Activated CD4-positive, alpha-beta T cell treated with anti-CD3 and anti-CD28 coated beads, Interleukin-10, Interleukin-2, amounts not matched to agents 100 ng/mL and 50 ng/mL, durations not matched to agents 16 hours and 8 hours (primary cell): Measurements from ENCODE around the gene CYP24A1.

Experiments
- DNase-seq: peaks from one replicate; pipeline ENCODE4 v3.0.0-alpha.2; 2020

Gene CYP24A1

DNA sequence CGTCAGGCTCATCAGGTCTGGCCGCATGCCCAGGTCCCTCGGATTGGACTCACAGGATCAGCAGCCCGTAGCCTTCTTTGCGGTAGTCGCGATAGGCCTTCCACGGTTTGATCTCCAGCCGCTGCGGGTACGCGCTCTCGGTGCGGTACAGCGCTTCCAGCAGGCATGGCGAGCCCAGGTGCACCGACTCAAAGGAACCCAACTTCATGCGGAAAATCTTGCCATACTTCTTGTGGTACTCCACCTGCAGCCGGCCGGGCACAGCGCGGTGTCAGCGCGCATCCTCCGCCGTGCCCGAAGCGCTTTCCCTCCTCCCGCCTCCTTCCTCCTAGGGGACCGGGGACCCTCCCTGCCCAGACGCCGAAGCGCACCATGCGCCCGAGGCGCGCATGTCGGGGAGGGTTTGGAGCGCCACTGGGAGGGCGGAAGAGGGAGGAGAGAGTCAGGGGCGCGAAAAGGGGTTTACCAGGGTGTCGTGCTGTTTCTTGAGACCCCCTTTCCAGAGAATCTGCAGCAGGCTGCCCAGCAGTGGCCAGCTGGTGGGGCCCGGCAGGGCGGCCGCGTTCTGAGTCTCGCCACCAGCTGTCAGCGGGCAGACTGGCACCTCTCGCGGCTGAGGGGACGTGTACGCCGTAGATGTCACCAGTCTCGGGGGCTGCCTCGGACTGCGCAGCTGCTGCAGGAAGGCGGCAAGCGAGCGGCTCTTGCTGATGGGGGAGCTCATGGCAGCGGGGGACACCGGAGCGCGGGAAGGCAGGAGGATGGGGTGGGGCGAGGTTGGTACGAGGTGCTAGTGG lies 732 bp downstream of the CYP24A1 start:
- no peak for DNase-seq

DNA sequence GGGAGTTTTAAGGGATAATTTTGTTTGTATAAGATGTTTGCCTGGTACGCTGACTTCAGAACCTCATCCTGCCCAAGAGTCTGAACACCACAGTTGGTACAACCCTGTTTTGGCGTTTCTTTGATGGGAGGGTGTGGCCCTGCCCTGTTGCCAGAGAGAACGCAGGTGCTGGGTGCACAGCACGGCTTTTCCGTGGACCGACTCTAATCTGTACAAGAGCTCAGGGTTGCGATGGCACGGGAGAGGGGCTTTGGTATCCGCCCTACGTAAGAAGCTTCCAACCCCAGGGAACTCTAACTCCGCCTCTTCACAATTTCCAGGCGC lies 1.3 kb downstream of the CYP24A1 start:
- DNase-seq: no peak

DNA sequence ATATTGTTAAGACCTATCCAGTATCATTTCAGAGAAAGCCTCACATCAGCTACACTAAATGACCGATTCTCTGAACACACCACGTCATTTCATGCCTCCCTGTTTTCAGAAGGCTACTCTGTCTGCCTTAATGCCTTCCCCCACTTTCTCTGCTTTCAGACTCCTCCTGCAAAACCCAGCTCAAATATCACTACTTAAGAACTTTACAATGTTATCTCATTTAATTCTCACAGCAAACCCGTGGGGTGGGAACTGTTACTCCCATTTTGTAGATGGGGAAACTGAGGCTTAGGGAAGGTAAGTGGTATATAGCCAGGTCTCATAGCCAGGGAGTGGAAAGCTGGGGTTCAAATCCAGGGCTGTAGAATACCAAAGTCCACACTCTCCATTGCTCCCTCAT lies 2.8 kb downstream of the CYP24A1 start:
- no peak for DNase-seq

DNA sequence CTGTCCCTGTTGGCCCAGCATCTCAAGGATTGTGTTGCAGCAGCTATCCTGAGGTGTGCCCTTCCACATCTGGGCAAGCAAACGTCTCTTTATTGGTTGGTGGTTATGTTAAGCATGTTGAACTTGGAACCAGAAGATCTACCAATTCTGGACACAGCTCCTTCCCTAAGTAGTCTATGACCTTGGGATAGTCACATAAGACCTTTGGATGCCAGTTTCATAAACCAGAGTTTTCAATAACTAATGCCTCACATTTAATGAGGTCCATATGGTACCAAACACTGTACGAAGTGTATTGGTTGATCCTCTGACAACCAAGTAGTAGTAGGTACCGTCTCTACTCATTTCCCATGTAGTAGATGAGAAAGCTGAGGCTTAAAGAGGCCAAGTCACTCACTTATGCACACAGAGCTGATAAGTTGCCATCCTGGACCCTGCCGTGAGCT lies 3.7 kb downstream of the CYP24A1 start:
- DNase-seq: no peak

GRCh38 chr20:54168961-54169862 lies 4.6 kb downstream of the CYP24A1 start:
- DNase-seq: no peak

DNA sequence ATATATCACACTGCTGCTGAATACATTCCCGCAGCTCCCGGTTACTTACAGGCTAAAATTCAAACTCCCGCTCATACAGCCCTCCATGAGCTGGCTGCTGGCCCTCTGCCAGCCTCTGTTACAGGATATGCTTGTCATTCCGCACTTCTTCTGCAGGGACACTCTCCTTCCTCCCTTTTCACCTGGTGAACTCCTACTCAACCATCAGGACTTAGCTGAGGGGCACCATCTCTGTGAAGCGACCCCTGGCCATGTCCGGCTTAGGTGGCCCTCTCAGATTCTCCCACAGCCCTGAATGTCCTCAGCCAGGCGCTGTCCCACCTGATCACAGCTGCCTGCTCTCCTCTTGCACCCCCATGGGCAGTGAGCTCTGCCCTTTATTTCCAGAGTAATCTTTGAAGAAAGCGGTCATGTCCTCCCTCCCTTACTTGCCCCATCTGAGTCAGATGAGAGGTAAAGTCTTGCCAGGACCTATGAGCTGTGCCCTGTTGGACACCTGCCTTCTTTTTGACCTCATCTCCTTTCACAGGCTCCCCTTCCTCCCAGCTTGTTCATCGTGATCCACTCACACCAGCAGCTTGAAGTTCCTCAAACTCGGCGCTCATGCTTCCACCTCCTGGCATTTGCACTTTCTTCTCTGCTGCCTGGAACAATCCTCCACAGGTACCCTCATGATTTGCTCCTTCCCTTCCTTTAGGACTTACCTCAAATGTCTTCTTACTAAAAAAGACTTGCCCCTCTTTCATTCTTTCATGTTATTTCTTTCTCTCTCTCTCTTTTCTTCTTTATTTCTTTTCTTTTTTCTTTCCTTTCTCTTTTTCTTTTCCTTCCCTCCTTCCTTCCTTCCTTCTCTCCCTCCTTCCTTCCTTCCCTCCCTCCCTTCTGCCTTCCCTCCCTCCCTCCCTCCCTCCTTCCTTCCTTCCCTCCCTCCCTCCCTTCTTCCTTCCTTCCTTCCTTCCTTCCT lies 5.6 kb downstream of the CYP24A1 start:
- DNase-seq: no peak

GRCh38 chr20:54166987-54167662 lies 6.7 kb downstream of the CYP24A1 start:
- DNase-seq: no peak

DNA sequence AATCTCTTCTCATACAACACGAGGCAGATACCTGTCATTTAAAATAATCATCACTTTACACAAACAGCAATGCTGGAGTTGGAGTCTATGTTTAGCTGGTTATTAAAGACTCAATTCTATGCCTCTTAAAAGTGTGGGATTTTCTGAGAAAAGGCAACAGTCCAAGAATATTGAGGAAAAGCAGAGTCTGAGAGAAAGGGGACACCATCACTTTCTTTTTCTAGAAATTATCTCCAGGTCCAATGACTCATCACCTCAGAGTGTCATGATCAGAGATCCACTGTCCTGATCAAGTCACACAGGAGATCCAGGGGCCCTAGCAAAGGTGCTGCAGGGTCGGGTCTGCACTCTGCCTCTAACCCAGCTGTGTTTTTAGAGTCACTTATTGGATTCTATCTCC lies 8.0 kb downstream of the CYP24A1 start:
- no peak for DNase-seq

DNA sequence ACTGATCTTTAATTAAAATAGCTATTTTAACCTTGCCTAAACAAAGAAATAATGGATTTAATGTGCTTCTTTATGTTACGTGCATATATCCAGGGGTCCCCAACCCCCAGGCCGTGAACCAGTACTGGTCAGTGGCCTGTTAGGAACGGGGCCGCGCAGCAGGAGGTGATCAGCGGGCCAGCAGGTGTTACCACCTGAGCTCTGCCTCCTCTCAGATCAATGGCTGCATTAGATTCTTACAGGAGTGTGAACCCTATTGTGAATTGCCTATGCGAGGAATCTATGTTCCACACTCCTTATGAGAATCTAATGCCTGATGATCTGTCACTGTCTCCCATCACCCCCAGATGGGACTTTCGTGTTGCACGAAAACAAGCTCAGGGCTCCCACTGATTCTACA lies 8.8 kb downstream of the CYP24A1 start:
- no peak for DNase-seq

DNA sequence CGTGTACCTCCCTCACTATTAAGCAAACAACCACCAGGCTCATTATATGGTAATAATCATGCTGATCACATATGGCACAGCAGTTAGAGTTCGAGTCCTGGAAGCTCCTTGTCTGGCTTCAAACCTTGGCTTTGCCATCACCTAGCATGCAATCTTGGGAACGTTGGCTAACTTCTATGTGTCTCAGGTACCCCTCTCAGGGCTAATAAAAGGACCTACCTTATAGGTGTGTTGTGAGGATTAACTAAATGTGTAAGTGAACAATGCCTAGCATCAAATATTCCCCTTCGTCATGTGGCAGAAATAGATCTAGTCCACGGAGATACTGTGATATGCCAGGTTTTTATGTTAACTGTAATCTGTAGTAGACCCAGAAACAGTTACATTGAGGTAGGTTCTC lies 10.4 kb downstream of the CYP24A1 start:
- no peak for DNase-seq

- no peak for DNase-seq
These were observed 11.3 kb downstream of the CYP24A1 start for GRCh38 chr20:54162378-54163009.

DNA sequence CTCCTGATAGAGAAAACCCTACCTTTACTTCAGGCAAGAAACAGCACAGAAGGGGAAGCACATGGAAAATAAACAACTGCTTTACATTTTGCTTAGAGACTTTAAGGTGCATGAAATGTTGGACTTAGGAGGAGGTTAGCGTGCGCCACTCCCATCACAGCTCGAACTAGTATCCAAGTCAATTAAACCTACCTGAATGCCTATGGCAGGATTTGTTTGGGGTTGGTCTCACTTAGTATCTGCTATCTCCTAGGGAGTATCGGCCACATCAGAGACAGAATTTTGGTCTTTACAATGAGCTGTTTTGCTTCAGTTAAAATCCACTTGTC lies 12.0 kb downstream of the CYP24A1 start:
- DNase-seq: no peak

DNA sequence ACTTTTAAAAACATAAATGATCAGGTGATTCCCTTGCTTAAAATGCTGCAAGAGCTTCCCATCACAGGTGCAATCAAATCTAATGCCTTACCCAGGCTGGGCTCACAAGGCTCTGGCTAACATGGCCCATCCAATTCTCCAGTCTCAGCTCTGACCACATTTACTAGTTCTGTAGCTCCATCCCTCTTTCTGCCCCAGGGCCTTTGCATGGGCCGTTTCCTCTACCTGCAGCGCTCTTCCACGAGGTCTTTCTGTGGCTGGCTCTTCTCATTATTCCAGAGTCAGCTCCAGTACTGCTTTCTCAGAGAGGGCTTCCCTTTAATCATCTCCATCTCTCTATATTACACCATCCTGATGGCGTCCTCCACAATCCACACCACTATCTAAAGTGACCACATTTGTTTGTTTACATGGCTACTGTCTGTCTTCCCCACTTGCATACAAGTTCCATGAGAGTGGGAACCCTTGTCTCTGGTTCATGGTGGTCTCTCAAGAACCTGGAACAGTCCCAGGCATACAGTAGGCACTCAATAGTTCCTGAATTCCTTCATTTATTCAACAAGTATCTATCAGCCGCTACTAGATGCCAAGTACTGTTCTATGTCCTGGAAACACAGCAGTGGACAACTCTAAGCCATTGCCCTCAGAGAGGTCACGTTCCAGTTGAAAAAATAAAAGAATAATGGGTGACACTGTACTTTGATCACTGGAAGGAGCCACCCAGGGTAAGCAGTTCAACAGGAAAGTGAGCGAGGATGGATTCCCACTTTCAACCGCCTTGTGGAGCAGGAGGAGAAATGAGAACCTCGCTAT lies 12.6 kb downstream of the CYP24A1 start:
- DNase-seq: no peak

DNA sequence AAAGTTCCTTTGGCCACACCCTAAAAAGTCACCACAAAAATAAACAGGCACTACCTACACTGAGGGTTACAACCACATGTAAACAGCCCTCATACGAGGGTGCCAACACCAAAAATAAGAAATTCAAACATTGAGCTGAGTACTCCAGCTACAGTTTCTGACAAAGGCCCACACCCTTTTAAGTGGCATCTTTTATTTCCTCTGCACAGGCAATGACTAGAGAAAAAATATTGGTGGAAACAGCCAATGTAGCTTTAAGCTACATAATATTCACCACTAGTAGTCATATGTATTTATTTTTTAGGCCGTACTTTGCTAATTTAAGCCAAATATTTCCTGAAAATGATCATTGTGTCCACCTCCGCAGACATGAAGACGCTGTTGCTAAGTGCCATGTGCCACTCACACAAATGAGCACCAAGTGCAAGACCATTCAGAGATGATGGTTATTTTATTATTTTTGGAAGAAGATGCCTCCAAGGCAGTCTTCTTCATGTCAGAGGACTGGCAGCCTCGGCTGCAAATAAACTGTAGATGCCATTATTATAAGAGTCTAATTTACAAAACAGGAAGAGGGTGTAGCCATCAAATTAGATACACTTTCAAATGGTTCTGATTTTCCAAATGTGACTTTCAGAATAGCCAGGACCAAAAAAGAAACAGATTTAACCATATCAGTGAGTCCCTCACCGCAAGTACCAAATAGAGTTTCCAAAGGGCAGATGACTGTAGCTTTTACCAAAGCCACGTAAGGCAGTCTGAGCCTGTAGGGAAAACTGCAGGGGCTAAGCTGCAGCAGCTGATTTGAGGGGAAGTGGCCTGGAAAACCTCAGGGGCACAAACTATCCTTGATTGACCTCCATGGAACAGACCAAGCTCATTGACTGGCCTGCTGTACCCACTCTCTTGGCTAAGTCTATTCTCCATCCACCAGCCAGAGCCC lies 13.4 kb downstream of the CYP24A1 start:
- DNase-seq: no peak

GRCh38 chr20:54158856-54159418 lies 14.8 kb downstream of the CYP24A1 start:
- no peak for DNase-seq

DNA sequence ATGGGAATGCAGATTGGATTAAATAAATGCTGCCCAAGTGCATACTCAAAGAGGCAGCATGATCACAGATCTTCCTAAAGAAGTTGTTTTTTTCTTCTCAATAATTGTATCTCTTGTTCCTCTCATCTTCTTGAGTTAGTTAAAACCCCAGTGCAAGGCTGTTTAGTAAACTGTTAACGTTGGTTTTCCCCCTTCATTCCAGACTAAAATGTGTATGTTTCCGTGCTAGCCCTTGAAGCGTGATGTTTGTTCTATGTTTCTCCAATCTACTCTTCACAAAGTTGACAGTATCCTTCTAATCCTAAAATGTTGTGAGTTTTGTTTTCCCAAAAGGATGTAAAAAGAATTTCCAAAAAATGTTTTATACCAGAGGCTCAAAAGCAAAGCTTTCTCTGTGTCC lies 15.6 kb downstream of the CYP24A1 start:
- DNase-seq: no peak

DNA sequence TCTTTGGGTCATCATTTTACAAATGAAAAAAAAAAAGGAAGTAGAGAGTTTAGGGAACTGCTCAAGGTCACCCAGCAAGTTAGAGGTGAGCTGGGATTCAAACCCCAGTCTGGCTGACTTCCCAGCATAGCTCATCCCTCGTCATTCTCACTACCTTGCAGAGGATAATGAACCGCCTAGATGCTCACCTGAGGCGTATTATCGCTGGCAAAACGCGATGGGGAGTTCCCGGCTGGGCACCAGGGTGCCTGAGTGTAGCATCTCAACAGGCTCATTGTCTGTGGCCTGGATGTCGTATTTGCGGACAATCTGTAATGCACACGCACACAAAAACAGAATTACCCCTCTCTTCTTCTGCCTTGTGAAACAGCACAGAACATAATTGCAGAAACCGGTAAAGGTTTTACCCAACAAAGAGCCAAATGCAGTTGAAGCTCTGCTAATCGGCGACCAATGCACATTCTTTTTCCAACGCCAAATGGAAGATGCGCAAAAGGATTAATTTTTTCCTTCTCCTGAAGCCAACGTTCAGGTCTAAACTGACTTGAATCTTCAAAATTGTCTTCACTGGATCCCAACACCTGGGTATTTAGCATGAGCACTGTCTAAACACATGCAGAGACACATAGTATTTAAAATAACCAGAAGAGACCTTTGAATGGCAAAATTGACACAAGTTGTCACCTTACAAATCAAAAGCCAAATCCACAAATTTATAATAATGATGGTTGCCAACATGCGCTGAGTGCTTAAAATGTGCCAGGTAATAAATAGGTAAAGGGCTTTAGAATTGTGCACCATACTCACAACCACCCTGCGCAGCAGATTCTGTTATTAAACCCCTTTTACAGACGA lies 16.6 kb downstream of the CYP24A1 start:
- DNase-seq: no peak

GRCh38 chr20:54156522-54156921 lies 17.3 kb downstream of the CYP24A1 start:
- no peak for DNase-seq
